GM18498 (cell line): Measurements from ENCODE around the gene GHRHR.

Source experiments
- ATAC-seq: cut with Tn5 transposase; IDR thresholded peaks from one replicate; pipeline ENCODE4 v1.9.1; 2021; ENCODE audit warnings: mild to moderate bottlenecking, moderate library complexity; ENCODE audit not compliant: unreplicated experiment

The GHRHR gene

GRCh38 chr7:30927559-30927958 is 36.2 kb upstream of the GHRHR start:
- ATAC-seq = no peak

GRCh38 chr7:30928254-30928872 is 35.4 kb upstream of the GHRHR start:
- ATAC-seq = no peak

GRCh38 chr7:30929686-30930085 is 34.1 kb upstream of the GHRHR start:
- no peak for ATAC-seq

GRCh38 chr7:30930621-30931020 is 33.1 kb upstream of the GHRHR start:
- no peak for ATAC-seq

DNA sequence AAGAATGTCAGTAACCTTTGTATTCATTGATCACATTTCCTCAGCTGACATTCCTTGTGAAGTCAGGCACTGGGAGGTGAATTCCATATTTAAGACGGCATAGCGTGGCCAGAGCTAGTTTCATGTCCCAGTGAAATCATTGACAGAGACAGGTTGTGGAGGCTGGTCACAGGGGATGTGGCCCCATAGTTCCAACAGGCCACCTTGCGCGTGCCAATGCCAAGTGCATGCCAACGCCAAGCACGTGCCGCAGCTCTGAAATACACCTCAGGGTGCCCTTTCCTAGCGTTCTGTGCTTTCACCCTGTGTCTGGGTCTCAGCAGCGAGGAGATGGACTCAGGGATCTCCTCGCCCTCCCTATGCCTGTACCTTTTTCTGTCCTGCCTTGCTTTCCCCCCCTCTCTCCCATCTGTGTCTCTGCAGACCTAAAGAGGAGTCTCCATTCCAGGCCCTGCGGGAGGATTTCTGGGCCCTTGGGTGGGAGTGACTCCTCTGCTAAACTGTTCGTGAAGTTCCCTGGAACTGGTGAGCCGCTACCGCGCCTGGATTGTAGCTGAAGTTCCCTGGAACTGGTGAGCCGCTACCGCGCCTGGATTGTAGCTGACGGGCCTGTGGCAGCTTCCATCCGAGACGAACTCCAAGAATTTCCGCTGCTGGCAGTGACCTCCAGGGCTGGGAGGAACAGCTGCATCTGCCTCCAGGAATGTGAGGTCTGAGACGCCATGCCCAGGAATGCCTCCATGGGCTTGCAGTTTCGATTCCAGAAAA is 32.4 kb upstream of the GHRHR start:
- no peak for ATAC-seq

DNA sequence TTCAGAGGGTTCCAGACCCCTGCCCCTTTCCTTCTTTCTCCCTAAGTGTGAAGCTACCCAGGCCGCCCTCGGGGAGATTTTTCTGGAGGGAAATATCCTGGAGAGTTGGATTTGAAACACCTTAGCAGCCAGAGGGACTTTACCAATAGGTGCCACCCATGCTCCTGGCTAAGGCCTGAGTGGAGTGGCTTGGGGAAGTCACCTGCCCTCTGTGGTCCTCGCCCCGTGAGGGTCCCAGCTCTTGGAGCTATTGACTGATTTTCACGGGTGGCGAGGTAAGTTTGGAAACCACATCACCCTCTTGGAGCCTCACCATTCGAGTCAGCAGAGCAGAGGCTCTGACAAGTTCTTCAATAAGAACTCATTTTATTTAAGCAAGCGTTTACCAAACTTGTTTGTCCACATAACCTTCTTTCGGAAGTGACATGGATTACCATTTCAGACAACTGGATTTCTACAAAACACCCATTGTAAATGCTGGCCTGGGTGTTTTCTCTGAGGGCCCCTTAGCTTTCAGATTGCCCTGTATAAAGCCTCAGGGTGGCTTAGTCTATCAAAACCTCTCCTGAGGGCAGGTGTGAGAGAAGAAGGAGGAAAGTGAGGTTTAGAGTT is 31.7 kb upstream of the GHRHR start:
- ATAC-seq = no peak

GRCh38 chr7:30932562-30932961 is 31.2 kb upstream of the GHRHR start:
- ATAC-seq = no peak

- no peak for ATAC-seq
Observed at GRCh38 chr7:30933124-30933974, 30.4 kb upstream of the GHRHR start.

DNA sequence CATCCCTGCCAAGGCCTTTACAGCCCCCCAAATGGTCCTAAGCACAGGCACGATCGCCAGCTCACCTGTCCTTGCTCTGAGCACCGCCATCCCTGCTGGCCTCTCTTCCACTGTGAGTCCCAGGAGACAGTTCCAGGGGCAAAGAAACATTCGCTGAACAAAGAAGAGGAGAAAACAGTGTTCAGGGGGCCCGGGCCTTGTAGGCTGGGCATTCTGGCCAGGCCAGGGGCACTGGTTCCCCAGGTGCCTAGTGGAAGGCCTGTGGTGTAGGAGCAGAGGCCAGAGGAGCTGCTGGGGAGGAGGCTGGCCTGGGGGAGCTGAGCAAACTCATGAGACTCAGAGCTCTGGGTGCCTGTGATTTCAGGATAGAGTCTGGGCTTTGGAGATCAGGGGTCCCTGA is 29.5 kb upstream of the GHRHR start:
- no peak for ATAC-seq

DNA sequence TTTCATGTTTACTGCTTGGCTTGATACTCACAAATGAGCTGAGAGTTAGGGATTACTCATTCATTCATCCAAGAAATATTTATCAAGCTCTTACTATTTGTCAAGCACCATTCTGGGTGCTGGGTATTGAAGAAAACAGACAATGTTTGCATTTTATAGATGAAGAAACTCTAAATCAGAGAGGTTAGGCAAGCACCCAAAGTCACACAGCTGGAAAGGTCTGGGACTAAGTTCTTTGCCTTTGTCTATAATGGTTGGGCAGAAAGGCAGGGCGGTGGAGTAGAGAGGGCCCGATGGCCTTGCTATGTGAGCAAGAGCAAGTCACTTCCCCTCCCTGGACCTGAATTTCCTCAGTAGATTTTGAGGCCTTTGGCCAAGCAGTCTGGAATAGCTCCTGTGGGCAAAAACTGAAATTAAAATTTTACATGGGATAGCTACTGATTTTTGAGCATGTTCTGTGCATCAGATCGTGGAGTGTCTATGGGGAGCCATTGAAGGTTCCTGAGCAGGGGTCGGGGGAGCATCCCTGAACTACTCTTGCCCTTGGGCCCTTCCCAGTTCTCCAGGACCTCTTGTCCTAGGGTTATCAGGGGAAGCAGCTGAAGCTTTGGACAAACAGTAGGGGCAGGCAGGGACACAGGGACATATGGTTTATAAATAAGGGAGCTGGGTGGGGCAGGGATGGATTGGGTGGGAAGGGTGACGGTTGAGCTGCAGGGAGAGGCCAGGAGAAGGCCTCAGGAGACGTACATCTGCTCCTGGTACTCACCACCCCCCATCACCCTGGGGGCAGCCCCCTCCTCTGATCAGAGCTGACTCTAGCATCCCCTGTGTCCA is 28.8 kb upstream of the GHRHR start:
- ATAC-seq = no peak

GRCh38 chr7:30935569-30935877 is 28.2 kb upstream of the GHRHR start:
- ATAC-seq = no peak

DNA sequence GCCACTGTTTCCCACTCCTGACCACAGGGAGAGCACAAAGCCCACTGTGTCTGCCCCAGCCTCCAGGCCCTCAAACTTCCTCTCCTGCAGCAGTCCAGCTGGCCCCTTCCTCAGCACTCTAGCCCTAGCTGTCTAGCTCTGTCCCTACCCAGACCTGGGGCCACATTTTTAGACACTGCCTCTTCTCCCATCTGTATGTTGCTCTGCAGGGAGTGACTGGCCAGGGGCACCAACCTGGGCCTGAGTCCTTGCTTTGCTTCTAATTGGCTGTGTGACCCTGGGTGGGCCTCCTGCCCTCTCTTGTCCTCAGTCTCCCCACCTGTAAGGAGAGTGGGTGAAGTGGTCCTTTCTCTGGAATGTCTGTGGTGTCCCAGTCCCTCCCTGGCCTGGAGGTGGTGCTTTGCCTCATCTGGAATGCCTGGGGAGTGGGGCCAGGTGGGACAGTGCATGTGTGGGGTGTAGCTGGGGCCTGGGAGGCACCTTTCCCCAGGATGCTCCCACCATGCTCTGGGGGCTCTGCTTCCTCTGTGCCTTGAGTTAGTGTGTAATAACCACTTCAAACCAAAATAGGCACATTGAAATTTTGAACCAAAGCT is 27.0 kb upstream of the GHRHR start:
- no peak for ATAC-seq

DNA sequence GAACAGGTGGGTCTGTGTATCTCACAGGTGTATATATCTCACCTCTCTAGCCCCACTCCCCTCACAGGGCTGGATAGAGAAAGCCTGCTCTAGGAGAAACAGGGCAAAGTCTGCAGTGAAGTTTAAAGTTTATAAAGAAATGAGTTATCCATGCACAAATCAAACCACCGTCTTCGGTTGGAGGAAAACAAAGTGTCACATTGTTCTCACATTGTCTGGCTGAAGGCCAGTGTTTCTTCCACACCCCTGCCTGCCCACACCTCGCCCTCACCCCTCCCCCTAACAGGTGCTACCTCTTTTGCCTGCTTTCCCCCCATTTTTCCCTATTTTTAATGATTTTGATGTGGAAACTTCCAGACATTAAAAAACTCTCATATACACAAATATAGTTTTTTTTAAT is 26.3 kb upstream of the GHRHR start:
- no peak for ATAC-seq

DNA sequence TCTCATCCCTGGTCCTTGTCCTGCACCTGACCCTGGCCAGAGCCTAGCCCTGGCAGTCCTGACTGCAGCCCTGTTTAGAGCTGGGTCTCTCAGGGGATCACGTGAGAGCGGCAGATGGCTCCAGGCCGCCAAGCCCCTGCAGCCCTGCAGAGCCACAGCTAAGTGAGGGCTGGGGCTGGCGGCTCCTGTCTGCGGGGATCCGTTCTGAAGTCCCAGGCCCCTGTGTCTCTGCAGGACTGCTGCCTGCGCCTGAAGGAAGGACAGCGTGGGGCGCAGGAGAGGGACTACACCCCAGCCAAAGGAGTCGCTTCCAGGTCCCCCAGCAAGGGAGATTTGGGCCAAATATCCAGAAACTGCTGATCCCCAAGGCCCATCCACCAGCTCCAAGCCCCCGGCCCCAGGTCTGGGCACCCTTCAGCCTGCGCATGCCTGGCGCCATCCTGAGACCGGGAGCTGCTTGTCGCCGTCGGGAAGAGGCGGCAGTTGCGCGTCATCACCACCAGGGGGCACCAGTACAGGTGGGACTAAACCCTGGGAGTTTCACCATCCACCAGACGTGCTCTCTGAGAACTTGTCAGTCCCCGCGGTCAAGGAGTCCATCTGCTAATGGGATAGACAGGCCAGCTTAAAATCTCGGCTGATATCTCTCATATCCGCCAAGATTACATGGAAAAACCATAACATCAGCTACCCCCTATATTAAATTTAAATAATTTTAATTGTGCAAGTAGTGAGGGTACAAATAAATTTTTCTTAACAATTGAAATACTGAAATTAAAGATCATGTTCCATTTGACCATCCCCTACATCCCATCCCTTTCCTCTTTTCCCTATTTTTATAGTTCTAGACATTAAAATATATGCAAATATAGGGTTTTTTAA is 25.1 kb upstream of the GHRHR start:
- ATAC-seq = peak; percentile 86

DNA sequence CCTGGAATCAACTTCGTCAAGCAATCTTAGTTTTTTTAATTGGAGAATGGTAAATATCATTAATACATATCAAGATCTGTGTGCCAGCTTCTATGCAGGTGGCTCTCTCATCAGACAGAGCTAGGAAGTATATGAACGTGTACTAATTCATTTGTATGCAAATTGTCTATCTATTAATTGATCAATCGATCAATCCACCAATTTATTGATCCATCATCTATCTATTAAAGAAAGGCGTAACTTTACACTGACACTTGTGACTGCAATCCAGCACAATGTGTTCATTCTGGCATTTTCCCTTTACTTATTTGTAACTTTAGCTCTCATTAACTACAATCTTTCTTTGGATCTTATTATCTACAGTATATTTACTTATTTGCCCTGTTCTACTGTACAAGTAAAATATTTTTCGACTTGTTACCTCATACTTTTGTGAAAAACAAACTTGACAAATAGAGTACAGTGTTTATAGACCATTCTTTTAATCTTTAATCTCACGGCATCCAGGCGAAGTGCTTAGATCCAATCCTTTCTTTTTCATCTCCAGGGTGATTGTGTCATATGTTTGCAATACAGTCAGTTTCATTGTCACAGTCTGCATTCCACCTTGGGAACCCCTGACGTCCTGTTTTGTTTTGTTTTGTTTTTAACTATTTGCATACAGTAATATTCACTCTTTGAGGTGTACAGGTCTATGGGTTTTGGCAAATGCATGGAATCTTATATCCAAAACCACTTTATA is 22.0 kb upstream of the GHRHR start:
- no peak for ATAC-seq

- ATAC-seq = no peak
Observed at GRCh38 chr7:30950197-30950596, 13.6 kb upstream of the GHRHR start.

DNA sequence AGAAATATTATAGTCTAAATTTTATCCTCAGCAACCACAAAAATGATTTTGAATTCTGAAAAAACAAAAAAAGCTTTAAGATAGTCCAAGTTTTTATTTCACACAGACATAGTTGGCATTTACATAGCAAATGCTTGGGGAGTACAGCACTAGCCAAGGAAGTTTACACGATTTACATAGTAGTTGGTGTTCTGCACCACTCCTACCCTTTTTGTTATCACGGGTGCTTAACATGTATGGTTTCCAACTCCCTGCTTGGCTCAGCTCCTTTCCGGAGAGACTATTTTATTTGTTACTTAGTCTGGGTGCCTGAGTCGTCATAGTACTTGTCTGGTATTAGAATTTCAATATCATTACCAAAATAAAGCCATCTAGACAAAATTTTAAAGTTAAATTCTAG is 8.8 kb upstream of the GHRHR start:
- no peak for ATAC-seq

DNA sequence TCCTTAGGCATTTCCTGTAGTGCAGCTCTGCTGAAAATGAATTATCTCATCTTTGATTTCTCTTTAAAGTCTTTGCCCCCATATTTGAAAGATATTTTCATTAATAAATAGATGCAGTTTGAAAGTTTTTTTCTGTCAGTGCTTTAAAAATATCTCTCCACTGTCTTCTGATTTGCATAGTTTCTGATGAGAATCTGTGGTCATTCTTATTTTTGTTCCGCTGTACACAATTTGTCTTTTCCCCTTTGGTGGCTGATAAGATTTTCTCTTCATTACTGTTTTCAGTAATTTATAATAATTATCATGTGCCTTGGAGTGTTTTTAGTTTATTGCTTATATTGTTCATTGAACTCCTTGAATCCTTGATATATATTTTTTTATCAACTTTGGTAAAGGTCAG is 7.0 kb upstream of the GHRHR start:
- no peak for ATAC-seq

DNA sequence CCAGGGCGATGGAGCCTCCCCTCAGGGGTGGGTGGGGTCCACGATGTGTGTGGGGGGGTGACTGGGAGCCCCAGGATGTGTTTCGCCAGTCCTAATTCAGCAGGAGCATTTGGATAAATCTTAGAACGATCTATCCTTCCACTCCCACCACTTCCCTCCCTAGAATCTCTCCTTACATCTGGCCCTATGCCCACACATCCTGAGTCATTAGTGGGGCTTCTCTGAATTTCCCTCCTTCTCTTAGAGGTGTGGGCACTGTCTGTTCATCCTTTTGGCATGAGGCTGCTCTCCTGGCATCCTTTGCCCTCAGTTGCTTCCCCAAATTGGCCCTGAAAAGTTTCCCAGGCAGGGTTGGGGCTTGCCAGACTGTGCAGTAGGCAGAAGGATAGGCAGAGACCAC is 1.6 kb downstream of the GHRHR start:
- no peak for ATAC-seq
